ENCODE data around the gene MAS1. TPM values are rescaled to one million over a fixed set of nuclear protein-coding genes. Genes with fewer than 3 reads are reported as not detected.

Gene MAS1
- total and polyA plus RNA-seq, 4 donors: 0.01 to 0.14 (median 0.02) TPM; not detected in 1

- Histone ChIP-seq H3K4me3 (no peak overlapping the region), H3K9me3 (ENCODE audit: control insufficient read depth in 4 of 4, insufficient read depth in 3 of 4, low read length in 3 of 4) (peaks cover 0 to 2% (median 0%) of the 10 kb centered on the region in 4 donors), H3K4me1 (ENCODE audit: control insufficient read depth in 5 of 5, insufficient read depth in 5 of 5, low read length in 5 of 5) (peaks cover 0 to 4% (median 0%) of the 10 kb centered on the region in 5 donors), H3K27me3 (ENCODE audit: control insufficient read depth in 3 of 3, insufficient read depth in 3 of 3, low read length in 2 of 3) (no peaks in the 10 kb centered on the region), H3K9ac (ENCODE audit: insufficient read depth in 1 of 2, low read length in 2 of 2) (no peak overlapping the region), H3K27ac (ENCODE audit: low read depth in 1 of 2, low read length in 1 of 2) (no peak overlapping the region), H3K36me3 (ENCODE audit: control insufficient read depth in 4 of 4, insufficient read depth in 4 of 4, low read length in 4 of 4) (no peaks in the 10 kb centered on the region)
- peak in 1 of 3 donors; percentile 8 for DNase-seq
- ATAC-seq (ENCODE audit: insufficient read depth, low FRiP score): no peak
- 61 to 82% methylated on average over 6 of the region's 6 CpGs for WGBS, 2 donors
- no peak for TF ChIP-seq CTCF (IDR thresholded peaks at IDR 0.05; ENCODE audit: control extremely low read depth, extremely low read depth)
Observed at GRCh38 chr6:159880412-159880975, 10.3 kb upstream of the MAS1 start.

DNA sequence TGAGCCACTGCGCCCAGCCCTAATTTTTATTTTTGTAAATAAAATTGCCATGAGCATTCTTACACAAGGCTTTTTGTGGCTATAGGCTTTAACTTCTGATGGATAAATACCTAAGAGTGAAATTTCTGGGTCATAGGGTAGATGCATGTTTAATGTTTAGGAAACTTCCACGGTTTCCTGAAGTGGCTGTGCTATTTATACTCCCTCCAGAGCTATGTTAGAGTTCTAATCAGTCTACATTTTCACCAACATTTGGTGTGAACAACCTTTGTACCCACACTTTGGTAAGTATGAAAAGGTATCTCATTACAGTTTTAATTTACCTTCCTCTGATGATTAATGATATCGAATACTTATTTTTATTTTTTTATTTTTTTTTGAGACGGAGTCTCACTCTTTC is 6.1 kb upstream of the MAS1 start:
- no peak for TF ChIP-seq CTCF (IDR thresholded peaks at IDR 0.05; ENCODE audit: control extremely low read depth, extremely low read depth)
- WGBS, 2 donors: 81 to 87% methylated on average over 4 of the region's 4 CpGs
- H3K36me3 ChIP-seq (ENCODE audit: control insufficient read depth in 4 of 4, insufficient read depth in 4 of 4, low read length in 4 of 4): no peaks in the 10 kb centered on the region
- DNase-seq (no peak), ATAC-seq (ENCODE audit: insufficient read depth, low FRiP score) (no peak)
- no peak overlapping the region for H3K27ac ChIP-seq (ENCODE audit: low read depth in 1 of 2, low read length in 1 of 2)
- H3K9ac ChIP-seq (ENCODE audit: insufficient read depth in 1 of 2, low read length in 2 of 2): no peak overlapping the region
- H3K27me3 ChIP-seq (ENCODE audit: control insufficient read depth in 3 of 3, insufficient read depth in 3 of 3, low read length in 2 of 3): peaks cover 0 to 16% (median 0%) of the 10 kb centered on the region in 3 donors
- no peaks in the 10 kb centered on the region for H3K9me3 ChIP-seq (ENCODE audit: control insufficient read depth in 4 of 4, insufficient read depth in 3 of 4, low read length in 3 of 4)
- peaks cover 0 to 4% (median 0%) of the 10 kb centered on the region in 5 donors for H3K4me1 ChIP-seq (ENCODE audit: control insufficient read depth in 5 of 5, insufficient read depth in 5 of 5, low read length in 5 of 5)
- no peak overlapping the region for H3K4me3 ChIP-seq

GRCh38 chr6:159886270-159886669 is 4.5 kb upstream of the MAS1 start:
- H3K27ac ChIP-seq (ENCODE audit: low read depth in 1 of 2, low read length in 1 of 2): no peak overlapping the region
- ATAC-seq (ENCODE audit: insufficient read depth, low FRiP score): no peak
- 88 to 89% methylated on average over 3 of the region's 3 CpGs for WGBS, 2 donors
- H3K9me3 ChIP-seq (ENCODE audit: control insufficient read depth in 4 of 4, insufficient read depth in 3 of 4, low read length in 3 of 4): no peaks in the 10 kb centered on the region
- no peaks in the 10 kb centered on the region for H3K36me3 ChIP-seq (ENCODE audit: control insufficient read depth in 4 of 4, insufficient read depth in 4 of 4, low read length in 4 of 4)
- no peak overlapping the region for H3K9ac ChIP-seq (ENCODE audit: insufficient read depth in 1 of 2, low read length in 2 of 2)
- TF ChIP-seq CTCF (IDR thresholded peaks at IDR 0.05; ENCODE audit: control extremely low read depth, extremely low read depth): no peak
- DNase-seq: no peak
- H3K4me3 ChIP-seq: no peak overlapping the region
- H3K27me3 ChIP-seq (ENCODE audit: control insufficient read depth in 3 of 3, insufficient read depth in 3 of 3, low read length in 2 of 3): peaks cover 0 to 25% (median 0%) of the 10 kb centered on the region in 3 donors
- no peaks in the 10 kb centered on the region for H3K4me1 ChIP-seq (ENCODE audit: control insufficient read depth in 5 of 5, insufficient read depth in 5 of 5, low read length in 5 of 5)

DNA sequence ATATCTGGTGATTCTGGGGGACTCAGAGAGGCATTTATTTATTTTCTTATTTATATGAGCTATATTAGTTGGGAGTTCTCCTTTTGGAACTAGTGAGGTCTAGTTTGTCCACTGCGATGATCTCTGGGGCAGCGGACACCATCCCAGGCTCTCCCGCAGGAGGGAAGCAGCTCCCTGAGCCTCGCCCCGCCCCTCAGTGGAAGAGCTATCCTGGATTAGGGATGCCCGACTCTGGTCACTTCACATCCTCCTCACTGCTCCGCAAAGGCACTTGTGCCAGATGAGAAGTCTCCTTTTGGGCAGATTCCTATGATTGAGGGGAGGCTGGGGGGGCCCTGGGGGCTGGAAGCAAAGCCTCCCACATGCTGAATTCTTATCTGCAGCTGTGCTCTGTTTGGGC is 3.6 kb upstream of the MAS1 start:
- ATAC-seq (ENCODE audit: insufficient read depth, low FRiP score): no peak
- TF ChIP-seq CTCF (IDR thresholded peaks at IDR 0.05; ENCODE audit: control extremely low read depth, extremely low read depth): no peak
- Histone ChIP-seq H3K9ac (ENCODE audit: insufficient read depth in 1 of 2, low read length in 2 of 2) (no peak overlapping the region), H3K36me3 (ENCODE audit: control insufficient read depth in 4 of 4, insufficient read depth in 4 of 4, low read length in 4 of 4) (no peaks in the 10 kb centered on the region), H3K4me1 (ENCODE audit: control insufficient read depth in 5 of 5, insufficient read depth in 5 of 5, low read length in 5 of 5) (no peaks in the 10 kb centered on the region), H3K27ac (ENCODE audit: low read depth in 1 of 2, low read length in 1 of 2) (no peak overlapping the region), H3K4me3 (no peak overlapping the region), H3K9me3 (ENCODE audit: control insufficient read depth in 4 of 4, insufficient read depth in 3 of 4, low read length in 3 of 4) (no peaks in the 10 kb centered on the region), H3K27me3 (ENCODE audit: control insufficient read depth in 3 of 3, insufficient read depth in 3 of 3, low read length in 2 of 3) (peaks cover 0 to 25% (median 6%) of the 10 kb centered on the region in 3 donors)
- DNase-seq: no peak
- 76 to 84% methylated on average over 7 of the region's 7 CpGs for WGBS, 2 donors
